Astrocyte (in vitro differentiated cells and primary cell): Measurements from ENCODE around the gene CXCL8. TPM values are rescaled to one million over a fixed set of nuclear protein-coding genes. Genes with fewer than 3 reads are reported as not detected.

Experiments used
- DNase-seq: peaks from one replicate; pipeline ENCODE4 v3.0.0-alpha.2; 2010; ENCODE audit warnings: low read depth
- FAIRE-seq: peaks from 2 replicates; lab custom pipeline; 2011; peaks lifted over from hg19 to GRCh38; lab: Jason Lieb, UNC
- H2AFZ ChIP-seq: 2 replicates; pipeline ENCODE4 v1.6.0; 2012; ENCODE audit warnings: low read depth, low read length, inconsistent platforms
- H3K27ac ChIP-seq: 2 replicates; pipeline ENCODE4 v1.5.1; 2011; ENCODE audit warnings: low read depth, low read length, inconsistent platforms
- H3K27me3 ChIP-seq: 2 replicates; pipeline ENCODE4 v1.6.0; 2011; ENCODE audit warnings: low read length, inconsistent platforms; ENCODE audit not compliant: insufficient read depth
- H3K36me3 ChIP-seq: 2 replicates; pipeline ENCODE4 v1.5.1; 2011; ENCODE audit warnings: low read length, inconsistent platforms; ENCODE audit not compliant: insufficient read depth
- H3K4me1 ChIP-seq: 2 replicates; pipeline ENCODE4 v1.5.1; 2011; ENCODE audit warnings: low read length, inconsistent platforms; ENCODE audit not compliant: insufficient read depth
- H3K4me2 ChIP-seq: 2 replicates; pipeline ENCODE4 v1.6.0; 2012; ENCODE audit warnings: low read length, inconsistent platforms
- H3K4me3 ChIP-seq: 2 replicates; pipeline ENCODE4 v1.5.1; 2011; ENCODE audit warnings: low read depth, mild to moderate bottlenecking, low read length, inconsistent platforms; ENCODE audit not compliant: insufficient read depth
- H3K79me2 ChIP-seq: 2 replicates; pipeline ENCODE4 v1.6.0; 2012; ENCODE audit warnings: mild to moderate bottlenecking, low read length, inconsistent platforms; ENCODE audit not compliant: insufficient read depth
- H3K9ac ChIP-seq: 2 replicates; pipeline ENCODE4 v1.6.0; 2012; ENCODE audit warnings: mild to moderate bottlenecking, low read length, inconsistent platforms
- H3K9me3 ChIP-seq: 2 replicates; pipeline ENCODE4 v1.5.1; 2012; ENCODE audit warnings: low read depth, mild to moderate bottlenecking, low read length, inconsistent platforms; ENCODE audit not compliant: insufficient read depth
- H4K20me1 ChIP-seq: 2 replicates; pipeline ENCODE4 v1.6.0; 2012; ENCODE audit warnings: low read length, inconsistent platforms; ENCODE audit not compliant: insufficient read depth
- H3K27ac Mint-ChIP-seq: one replicate; pipeline ENCODE4 v1.8.0; 2021; ENCODE audit warnings: mild to moderate bottlenecking, mixed read lengths; ENCODE audit not compliant: unreplicated experiment
- H3K27me3 Mint-ChIP-seq: one replicate; pipeline ENCODE4 v1.8.0; 2021; ENCODE audit warnings: low read depth, mixed read lengths; ENCODE audit not compliant: unreplicated experiment
- H3K36me3 Mint-ChIP-seq: one replicate; pipeline ENCODE4 v1.8.0; 2021; ENCODE audit warnings: low read depth, mixed read lengths; ENCODE audit not compliant: unreplicated experiment
- H3K4me1 Mint-ChIP-seq: one replicate; pipeline ENCODE4 v1.8.0; 2021; ENCODE audit warnings: low read depth, mixed read lengths; ENCODE audit not compliant: unreplicated experiment
- H3K4me3 Mint-ChIP-seq: one replicate; pipeline ENCODE4 v1.8.0; 2021; ENCODE audit warnings: mild to moderate bottlenecking, moderate library complexity, mixed read lengths; ENCODE audit not compliant: unreplicated experiment
- H3K9me3 Mint-ChIP-seq: one replicate; pipeline ENCODE4 v1.8.0; 2021; ENCODE audit warnings: mild to moderate bottlenecking, mixed read lengths; ENCODE audit not compliant: unreplicated experiment
- CTCF ChIP-seq: IDR thresholded peaks from 2 replicates; pipeline ENCODE4 v1.5.1; 2011; ENCODE audit warnings: low read depth, mild to moderate bottlenecking, inconsistent platforms, low read length, moderate library complexity; ENCODE audit not compliant: insufficient read depth
- EZH2 ChIP-seq: IDR thresholded peaks from 2 replicates; pipeline ENCODE4 v1.6.1; 2012; ENCODE audit warnings: mild to moderate bottlenecking, low read length, inconsistent platforms; ENCODE audit not compliant: insufficient read depth
- total RNA-seq: library from RNA; stranded (reverse); gene quantifications from 2 replicates; pipeline ENCODE4 v1.2.1, GENCODE V29; 2021

CXCL8 gene
- total RNA-seq, 1 donor from 2014 or later = 1.5 TPM

GRCh38 chr4:73744203-73744602, 3.8 kb downstream of the CXCL8 start:
- H3K4me3 Mint-ChIP-seq = no peak overlapping the region
- Histone ChIP-seq H3K27ac (no peak overlapping the region), H3K4me1 (no peaks in the 10 kb centered on the region), H3K27me3 (no peaks in the 10 kb centered on the region), H3K4me2 (no peak overlapping the region), H2AFZ (no peak overlapping the region), H4K20me1 (no peaks in the 10 kb centered on the region), H3K4me3 (no peak overlapping the region), H3K9me3 (no peaks in the 10 kb centered on the region), H3K79me2 (no peaks in the 10 kb centered on the region), H3K36me3 (peaks cover 2% of the 10 kb centered on the region), H3K9ac (no peak overlapping the region)
- peaks cover 1% of the 10 kb centered on the region for H3K9me3 Mint-ChIP-seq
- DNase-seq = no peak
- no peak overlapping the region for H3K27ac Mint-ChIP-seq
- no peak for FAIRE-seq
- TF ChIP-seq CTCF (no peak), EZH2 (no peak)
- no peaks in the 10 kb centered on the region for H3K4me1 Mint-ChIP-seq
- no peaks in the 10 kb centered on the region for H3K27me3 Mint-ChIP-seq
- no peaks in the 10 kb centered on the region for H3K36me3 Mint-ChIP-seq

GRCh38 chr4:73750730-73751129, 10.4 kb downstream of the CXCL8 start:
- no peaks in the 10 kb centered on the region for H3K4me1 ChIP-seq
- Mint-ChIP-seq H3K9me3 (no peaks in the 10 kb centered on the region), H3K36me3 (no peaks in the 10 kb centered on the region), H3K27me3 (no peaks in the 10 kb centered on the region), H3K4me1 (peaks cover 5% of the 10 kb centered on the region), H3K4me3 (no peak overlapping the region), H3K27ac (no peak overlapping the region)
- no peak overlapping the region for H3K9ac ChIP-seq
- H3K4me2 ChIP-seq = no peak overlapping the region
- H3K27ac ChIP-seq = no peak overlapping the region
- H3K27me3 ChIP-seq = no peaks in the 10 kb centered on the region
- no peaks in the 10 kb centered on the region for H3K9me3 ChIP-seq
- no peaks in the 10 kb centered on the region for H4K20me1 ChIP-seq
- no peak for DNase-seq
- no peaks in the 10 kb centered on the region for H3K36me3 ChIP-seq
- H2AFZ ChIP-seq = no peak overlapping the region
- H3K4me3 ChIP-seq = no peak overlapping the region
- TF ChIP-seq EZH2 (no peak), CTCF (no peak)
- no peak for FAIRE-seq
- H3K79me2 ChIP-seq = no peaks in the 10 kb centered on the region

DNA sequence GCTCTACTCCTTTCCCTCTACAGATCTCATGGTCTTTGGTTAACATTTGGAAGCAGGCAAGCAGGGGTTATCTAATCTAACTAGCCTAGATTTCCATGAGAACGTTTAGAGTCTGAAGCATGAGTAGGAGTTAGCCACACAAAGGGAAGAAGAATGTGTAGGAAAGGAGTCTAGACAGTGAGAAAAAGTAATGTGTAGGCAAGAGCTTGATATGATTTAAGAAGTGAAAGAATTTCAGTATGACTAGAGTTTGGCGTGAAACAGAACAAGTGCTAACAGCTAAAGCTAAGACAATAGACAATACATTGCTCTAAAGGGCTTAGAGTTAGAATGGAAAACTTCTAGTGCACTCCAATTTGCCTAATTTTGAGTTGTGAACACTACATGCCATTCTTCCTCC, 10.8 kb downstream of the CXCL8 start:
- Histone ChIP-seq H3K27me3 (no peaks in the 10 kb centered on the region), H2AFZ (no peak overlapping the region), H3K4me2 (no peak overlapping the region), H3K79me2 (no peaks in the 10 kb centered on the region), H4K20me1 (no peaks in the 10 kb centered on the region), H3K27ac (no peak overlapping the region), H3K36me3 (no peaks in the 10 kb centered on the region), H3K9me3 (no peaks in the 10 kb centered on the region), H3K4me1 (no peaks in the 10 kb centered on the region), H3K4me3 (no peak overlapping the region), H3K9ac (no peak overlapping the region)
- peak; percentile 45 for DNase-seq
- FAIRE-seq = no peak
- Mint-ChIP-seq H3K36me3 (no peaks in the 10 kb centered on the region), H3K9me3 (no peaks in the 10 kb centered on the region), H3K27ac (no peak overlapping the region), H3K27me3 (no peaks in the 10 kb centered on the region), H3K4me1 (peaks cover 5% of the 10 kb centered on the region), H3K4me3 (no peak overlapping the region)
- TF ChIP-seq CTCF (no peak), EZH2 (no peak)
